ENCODE results near the gene SLX9.
A peak's percentile ranks its signal among the peaks of the same experiment; 100 is the strongest.

The SLX9 gene

DNA sequence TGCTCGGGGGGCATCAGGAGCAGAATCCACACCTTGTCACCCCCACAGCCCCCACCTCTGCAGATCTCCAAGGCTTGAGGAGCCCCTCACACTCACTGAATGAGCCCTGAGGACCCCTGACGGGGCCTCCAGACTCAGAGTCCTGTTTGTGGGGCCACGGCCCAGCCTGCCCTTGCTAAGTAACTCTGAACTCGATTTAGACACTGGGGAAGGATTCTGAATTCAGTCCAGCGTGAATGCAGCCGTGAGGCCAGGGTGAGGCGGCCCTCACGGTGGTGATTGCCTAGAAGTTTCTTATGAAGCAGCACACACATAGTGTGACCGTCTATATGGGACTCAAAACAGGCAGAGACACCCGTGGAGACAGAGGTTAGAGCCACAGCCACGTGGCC lies 75.6 kb downstream of the SLX9 start:
- H2BK15ac ChIP-seq (replicated peaks; ENCODE audit: low read depth), result no peak overlapping the region
- H3K27ac ChIP-seq (ENCODE audit: low read depth, low read length), result no peak overlapping the region
- H3K56ac ChIP-seq (ENCODE audit: low read length), result no peak overlapping the region
- H3K4me3 ChIP-seq (ENCODE audit: low read length), result no peak overlapping the region
- no peaks in the 10 kb centered on the region for H3K27me3 ChIP-seq (ENCODE audit: insufficient read depth, low read length, poor library complexity)
- no CpG with 5 or more reads among the region's 11 CpGs for WGBS (ENCODE audit: extremely low coverage, insufficient coverage, low lambda C conversion rate)
- peaks cover 11% of the 10 kb centered on the region for H3K4me1 ChIP-seq (ENCODE audit: control insufficient read depth, low read depth, low read length)
- H4K8ac ChIP-seq (ENCODE audit: low read depth, low read length), result no peak overlapping the region
- no peak overlapping the region for H3K18ac ChIP-seq (ENCODE audit: low read length)
- no peak overlapping the region for H3K23ac ChIP-seq (ENCODE audit: low read length)
- H3K79me1 ChIP-seq (ENCODE audit: low read length), result no peaks in the 10 kb centered on the region
- H3K4me2 ChIP-seq (ENCODE audit: low read length), result no peak overlapping the region
- H3K4ac ChIP-seq (ENCODE audit: low read depth, low read length), result no peak overlapping the region
- H2BK120ac ChIP-seq (ENCODE audit: low read depth, low read length), result no peak overlapping the region
- H3K36me3 ChIP-seq (ENCODE audit: control insufficient read depth, insufficient read depth, low read length), result no peaks in the 10 kb centered on the region
- H3K9ac ChIP-seq (ENCODE audit: low read length), result no peak overlapping the region
- no peak overlapping the region for H2AK5ac ChIP-seq (ENCODE audit: low read length)
- no peak overlapping the region for H2BK5ac ChIP-seq (ENCODE audit: low read length)
- no peak overlapping the region for H4K5ac ChIP-seq (ENCODE audit: low read length)
- DNase-seq, result no peak
- H3K79me2 ChIP-seq (ENCODE audit: control insufficient read depth, insufficient read depth, low read length), result no peaks in the 10 kb centered on the region

DNA sequence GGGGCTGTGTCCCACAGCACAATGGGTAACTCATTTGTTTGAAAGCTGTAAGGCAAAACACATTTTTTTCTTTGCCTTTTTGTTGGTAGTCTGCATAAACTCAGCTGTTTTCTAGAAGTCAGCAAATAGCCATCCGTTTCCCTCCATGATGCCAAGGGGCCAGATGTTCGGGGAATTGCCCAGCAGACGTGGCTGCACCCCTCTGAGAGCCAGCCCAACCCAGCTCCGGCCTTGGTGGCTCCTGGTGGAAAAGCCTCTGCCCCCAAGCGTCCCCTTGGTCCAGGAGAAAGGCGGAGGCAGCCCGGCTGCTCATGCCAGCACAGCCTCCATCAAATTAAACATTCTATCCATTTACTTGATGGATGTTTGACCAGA lies 76.2 kb downstream of the SLX9 start:
- no peak overlapping the region for H3K4ac ChIP-seq (ENCODE audit: low read depth, low read length)
- DNase-seq, result no peak
- H3K27me3 ChIP-seq (ENCODE audit: insufficient read depth, low read length, poor library complexity), result no peaks in the 10 kb centered on the region
- H2BK120ac ChIP-seq (ENCODE audit: low read depth, low read length), result no peak overlapping the region
- H3K56ac ChIP-seq (ENCODE audit: low read length), result no peak overlapping the region
- H4K8ac ChIP-seq (ENCODE audit: low read depth, low read length), result no peak overlapping the region
- H3K23ac ChIP-seq (ENCODE audit: low read length), result no peak overlapping the region
- no peak overlapping the region for H2AK5ac ChIP-seq (ENCODE audit: low read length)
- H3K27ac ChIP-seq (ENCODE audit: low read depth, low read length), result no peak overlapping the region
- no peak overlapping the region for H3K18ac ChIP-seq (ENCODE audit: low read length)
- H3K4me2 ChIP-seq (ENCODE audit: low read length), result no peak overlapping the region
- no peak overlapping the region for H2BK15ac ChIP-seq (replicated peaks; ENCODE audit: low read depth)
- no peak overlapping the region for H2BK5ac ChIP-seq (ENCODE audit: low read length)
- H3K9ac ChIP-seq (ENCODE audit: low read length), result no peak overlapping the region
- no peaks in the 10 kb centered on the region for H3K36me3 ChIP-seq (ENCODE audit: control insufficient read depth, insufficient read depth, low read length)
- H3K4me1 ChIP-seq (ENCODE audit: control insufficient read depth, low read depth, low read length), result peaks cover 11% of the 10 kb centered on the region
- no peaks in the 10 kb centered on the region for H3K79me1 ChIP-seq (ENCODE audit: low read length)
- WGBS (ENCODE audit: extremely low coverage, insufficient coverage, low lambda C conversion rate), result no CpG with 5 or more reads among the region's 7 CpGs
- H3K4me3 ChIP-seq (ENCODE audit: low read length), result no peak overlapping the region
- H3K79me2 ChIP-seq (ENCODE audit: control insufficient read depth, insufficient read depth, low read length), result no peaks in the 10 kb centered on the region
- no peak overlapping the region for H4K5ac ChIP-seq (ENCODE audit: low read length)

GRCh38 chr21:45016406-45017038 lies 76.7 kb downstream of the SLX9 start:
- H2BK15ac ChIP-seq (replicated peaks; ENCODE audit: low read depth), result no peak overlapping the region
- no peak overlapping the region for H3K4me3 ChIP-seq (ENCODE audit: low read length)
- H3K56ac ChIP-seq (ENCODE audit: low read length), result no peak overlapping the region
- H4K8ac ChIP-seq (ENCODE audit: low read depth, low read length), result no peak overlapping the region
- H3K4me2 ChIP-seq (ENCODE audit: low read length), result no peak overlapping the region
- no peak overlapping the region for H4K5ac ChIP-seq (ENCODE audit: low read length)
- H2BK5ac ChIP-seq (ENCODE audit: low read length), result no peak overlapping the region
- no peak overlapping the region for H3K18ac ChIP-seq (ENCODE audit: low read length)
- no peak overlapping the region for H2AK5ac ChIP-seq (ENCODE audit: low read length)
- H3K36me3 ChIP-seq (ENCODE audit: control insufficient read depth, insufficient read depth, low read length), result no peaks in the 10 kb centered on the region
- H3K9ac ChIP-seq (ENCODE audit: low read length), result no peak overlapping the region
- H3K79me2 ChIP-seq (ENCODE audit: control insufficient read depth, insufficient read depth, low read length), result no peaks in the 10 kb centered on the region
- no peak overlapping the region for H3K4ac ChIP-seq (ENCODE audit: low read depth, low read length)
- no peaks in the 10 kb centered on the region for H3K27me3 ChIP-seq (ENCODE audit: insufficient read depth, low read length, poor library complexity)
- no peak overlapping the region for H3K23ac ChIP-seq (ENCODE audit: low read length)
- no peak overlapping the region for H3K27ac ChIP-seq (ENCODE audit: low read depth, low read length)
- WGBS (ENCODE audit: extremely low coverage, insufficient coverage, low lambda C conversion rate), result no CpG with 5 or more reads among the region's 15 CpGs
- no peak for DNase-seq
- H3K4me1 ChIP-seq (ENCODE audit: control insufficient read depth, low read depth, low read length), result peaks cover 11% of the 10 kb centered on the region
- H2BK120ac ChIP-seq (ENCODE audit: low read depth, low read length), result no peak overlapping the region
- H3K79me1 ChIP-seq (ENCODE audit: low read length), result no peaks in the 10 kb centered on the region

- H3K27me3 ChIP-seq (ENCODE audit: insufficient read depth, low read length, poor library complexity), result no peaks in the 10 kb centered on the region
- WGBS (ENCODE audit: extremely low coverage, insufficient coverage, low lambda C conversion rate), result no CpG with 5 or more reads among the region's 15 CpGs
- H3K27ac ChIP-seq (ENCODE audit: low read depth, low read length), result no peak overlapping the region
- H3K79me2 ChIP-seq (ENCODE audit: control insufficient read depth, insufficient read depth, low read length), result no peaks in the 10 kb centered on the region
- peaks cover 7% of the 10 kb centered on the region for H3K4me1 ChIP-seq (ENCODE audit: control insufficient read depth, low read depth, low read length)
- no peak overlapping the region for H3K18ac ChIP-seq (ENCODE audit: low read length)
- no peak overlapping the region for H3K4ac ChIP-seq (ENCODE audit: low read depth, low read length)
- H3K9ac ChIP-seq (ENCODE audit: low read length), result no peak overlapping the region
- no peaks in the 10 kb centered on the region for H3K79me1 ChIP-seq (ENCODE audit: low read length)
- H3K36me3 ChIP-seq (ENCODE audit: control insufficient read depth, insufficient read depth, low read length), result no peaks in the 10 kb centered on the region
- H3K56ac ChIP-seq (ENCODE audit: low read length), result no peak overlapping the region
- H3K4me2 ChIP-seq (ENCODE audit: low read length), result no peak overlapping the region
- no peak overlapping the region for H2BK15ac ChIP-seq (replicated peaks; ENCODE audit: low read depth)
- H4K5ac ChIP-seq (ENCODE audit: low read length), result no peak overlapping the region
- no peak overlapping the region for H2BK120ac ChIP-seq (ENCODE audit: low read depth, low read length)
- H2AK5ac ChIP-seq (ENCODE audit: low read length), result no peak overlapping the region
- H4K8ac ChIP-seq (ENCODE audit: low read depth, low read length), result no peak overlapping the region
- DNase-seq, result no peak
- H2BK5ac ChIP-seq (ENCODE audit: low read length), result no peak overlapping the region
- H3K4me3 ChIP-seq (ENCODE audit: low read length), result no peak overlapping the region
- H3K23ac ChIP-seq (ENCODE audit: low read length), result no peak overlapping the region
Observed at GRCh38 chr21:45017039-45017960, 77.5 kb downstream of the SLX9 start.

DNA sequence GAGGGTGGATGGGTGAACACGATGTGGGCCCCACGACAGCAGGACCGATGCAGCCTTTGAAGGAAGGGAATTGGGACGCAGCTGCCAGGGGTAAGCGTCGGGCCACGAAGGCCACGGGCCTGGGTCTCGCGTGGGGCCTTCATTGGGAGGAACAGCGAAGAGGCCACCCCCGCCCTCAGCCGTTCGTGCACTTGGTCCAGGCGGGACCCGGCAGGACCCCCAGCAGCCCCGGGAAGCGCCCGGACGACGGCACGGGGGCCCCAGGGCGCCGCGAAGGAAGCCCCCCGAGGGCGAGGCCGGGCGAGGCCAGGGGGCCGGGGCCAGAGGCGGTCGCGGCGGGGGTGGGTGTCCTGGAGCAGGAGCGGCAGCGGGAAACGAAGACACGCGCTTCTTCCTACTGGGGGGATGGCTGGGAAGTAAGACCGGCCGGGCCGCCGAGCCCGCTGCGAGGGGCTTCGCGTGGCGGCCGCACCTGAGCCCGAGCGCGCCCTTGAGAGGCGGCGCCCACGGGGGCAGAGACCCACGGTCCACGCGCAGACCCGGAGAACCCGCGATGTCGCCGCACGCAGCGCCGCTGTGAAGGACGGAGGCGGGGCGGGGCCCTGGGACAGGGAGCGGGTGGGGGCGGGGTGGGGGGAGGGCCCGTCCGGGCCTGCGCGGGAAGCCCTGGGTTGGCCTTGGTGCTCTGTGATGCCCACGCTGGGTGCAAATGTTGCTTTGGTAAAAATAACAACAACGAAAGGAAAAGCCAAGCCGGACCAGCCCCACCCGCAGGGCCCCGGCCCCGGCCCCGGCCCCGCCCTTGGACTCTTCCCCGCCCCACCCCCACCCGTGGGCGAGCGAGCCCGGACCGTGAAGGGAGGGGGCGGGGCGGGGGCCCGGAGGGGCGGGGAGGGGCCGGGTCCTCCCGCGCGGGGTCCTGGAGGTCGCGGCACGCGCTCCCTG lies 78.6 kb downstream of the SLX9 start:
- Histone ChIP-seq H3K18ac (ENCODE audit: low read length) (peak overlapping the region; percentile 34), H3K4ac (ENCODE audit: low read depth, low read length) (peak overlapping the region; percentile 18)

More for the DNA sequence above, 78.6 kb downstream of the SLX9 start:
- Histone ChIP-seq H3K56ac (ENCODE audit: low read length) (peak overlapping the region; percentile 79), H2BK15ac (replicated peaks; ENCODE audit: low read depth) (no peak overlapping the region), H3K4me1 (ENCODE audit: control insufficient read depth, low read depth, low read length) (peaks cover under 1% of the 10 kb centered on the region), H3K4me3 (ENCODE audit: low read length) (no peak overlapping the region), H3K36me3 (ENCODE audit: control insufficient read depth, insufficient read depth, low read length) (no peaks in the 10 kb centered on the region), H3K79me2 (ENCODE audit: control insufficient read depth, insufficient read depth, low read length) (no peaks in the 10 kb centered on the region), H3K27ac (ENCODE audit: low read depth, low read length) (no peak overlapping the region), H3K23ac (ENCODE audit: low read length) (no peak overlapping the region), H3K79me1 (ENCODE audit: low read length) (no peaks in the 10 kb centered on the region), H2BK120ac (ENCODE audit: low read depth, low read length) (no peak overlapping the region), H3K9ac (ENCODE audit: low read length) (peak overlapping the region; percentile 54), H4K5ac (ENCODE audit: low read length) (no peak overlapping the region), H3K4me2 (ENCODE audit: low read length) (peak overlapping the region; percentile 48), H2AK5ac (ENCODE audit: low read length) (no peak overlapping the region), H3K27me3 (ENCODE audit: insufficient read depth, low read length, poor library complexity) (no peaks in the 10 kb centered on the region), H2BK5ac (ENCODE audit: low read length) (no peak overlapping the region), H4K8ac (ENCODE audit: low read depth, low read length) (no peak overlapping the region)
- no CpG with 5 or more reads among the region's 101 CpGs for WGBS (ENCODE audit: extremely low coverage, insufficient coverage, low lambda C conversion rate)
- no peak for DNase-seq
